Urothelium cell line (cell line): ENCODE results near the gene CCDC28A.

Experiments
- DNase-seq: peaks from one replicate; pipeline ENCODE4 v3.0.0; 2011; ENCODE audit warnings: low spot score, mixed read lengths
- FAIRE-seq: peaks from 2 replicates; lab custom pipeline; 2011; peaks lifted over from hg19 to GRCh38; lab: Jason Lieb, UNC

The CCDC28A gene

DNA sequence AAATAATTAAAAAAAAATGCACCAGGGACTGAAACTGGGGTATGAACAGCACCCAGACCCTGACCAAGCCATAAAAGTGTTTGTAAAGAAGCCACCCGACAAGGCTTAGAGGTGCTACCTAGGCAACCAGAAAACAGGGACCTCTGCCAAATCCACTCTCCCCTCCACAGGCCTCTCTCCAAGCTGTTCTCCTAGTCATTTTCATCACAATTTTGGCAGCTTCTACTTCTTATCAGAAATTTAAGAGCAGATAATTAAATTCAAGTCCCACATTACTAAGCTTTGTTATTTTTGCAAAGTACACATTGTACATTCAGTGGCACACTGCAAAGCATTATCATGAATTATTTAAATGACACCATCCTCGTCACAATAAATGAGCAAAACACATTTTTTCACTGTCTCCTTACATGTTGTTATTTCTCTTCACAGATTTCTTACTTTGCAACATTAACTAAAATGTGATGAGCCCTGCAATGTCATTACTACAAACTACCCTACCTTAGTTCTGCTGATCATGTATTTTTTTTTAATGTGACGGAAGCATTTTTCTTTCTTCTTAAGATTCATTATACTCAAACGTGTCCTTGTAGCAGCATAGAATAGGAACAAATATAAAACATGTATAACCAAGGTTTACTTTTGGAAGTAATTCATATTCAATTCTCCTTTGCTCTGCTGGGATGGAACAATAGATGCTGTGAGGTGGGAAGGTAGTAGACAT, 60.4 kb downstream of the CCDC28A start:
- DNase-seq (no peak), FAIRE-seq (no peak)

DNA sequence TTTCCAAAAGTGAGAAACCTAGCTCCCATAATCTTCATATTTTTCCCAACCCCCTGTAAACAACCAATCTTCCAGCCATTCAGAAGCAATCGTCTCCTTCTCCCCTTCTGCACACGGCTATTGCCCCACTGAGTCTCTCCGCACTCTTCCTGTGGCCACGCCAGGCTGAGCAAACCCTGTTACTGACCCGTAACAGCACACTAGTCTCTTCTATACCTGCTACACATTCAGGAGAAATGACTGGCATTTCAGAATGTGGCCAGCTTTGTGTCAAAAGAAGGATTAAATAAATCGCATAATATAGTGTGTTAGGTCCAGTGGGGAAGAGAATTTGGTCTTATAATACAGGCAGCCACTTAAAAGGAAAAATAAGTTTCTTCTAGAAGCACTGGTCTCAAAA, 63.7 kb downstream of the CCDC28A start:
- no peak for FAIRE-seq
- DNase-seq, result no peak
